Measurements from ENCODE around the gene COL23A1. TPM values are rescaled to one million over a fixed set of nuclear protein-coding genes. Genes with fewer than 3 reads are reported as not detected.
A peak's percentile ranks its signal among the peaks of the same experiment; 100 is the strongest.
"Not testable (repeated sequence)": the region's sequence is repeated elsewhere in the genome, so short reads cannot be mapped to it uniquely, and the experiment has no call there.

The COL23A1 gene
- total RNA-seq, 4 donors from 2014 or later = 2.5 to 3.4 (median 3.0) TPM

- intact Hi-C loops (cut with DNase I; ENCODE audit: low total_unique reads) = no loop called here
- H3K4me3 ChIP-seq (ENCODE audit: low read depth, poor library complexity, severe bottlenecking) = no peak overlapping the region
Observed at GRCh38 chr5:178202541-178202940, 387.7 kb downstream of the COL23A1 start.

GRCh38 chr5:178201927-178202235, 388.3 kb downstream of the COL23A1 start:
- no peak overlapping the region for H3K4me3 ChIP-seq (ENCODE audit: low read depth, poor library complexity, severe bottlenecking)
- 20 to 26% methylated on average over 2 of the region's 2 CpGs for WGBS, 2 donors
- no peak for TF ChIP-seq POLR2A (IDR thresholded peaks at IDR 0.05)
- TF ChIP-seq CTCF (IDR thresholded peaks at IDR 0.05) = no peak
- DNase-seq (ENCODE audit: low spot score in 2 of 2) = no peak
- intact Hi-C loops (cut with DNase I; ENCODE audit: low total_unique reads) = no loop called here

More at GRCh38 chr5:178202541-178202940, 387.7 kb downstream of the COL23A1 start:
- no peak for DNase-seq (ENCODE audit: low spot score in 2 of 2)
- WGBS, 2 donors = 95 to 96% methylated on average over 10 of the region's 10 CpGs
- TF ChIP-seq CTCF (IDR thresholded peaks at IDR 0.05) = no peak
- no peak for TF ChIP-seq POLR2A (IDR thresholded peaks at IDR 0.05)

- intact Hi-C loops (cut with DNase I; ENCODE audit: low total_unique reads) = no loop called here
- TF ChIP-seq POLR2A (IDR thresholded peaks at IDR 0.05) (no peak), CTCF (IDR thresholded peaks at IDR 0.05) (no peak)
- no peak overlapping the region for H3K4me3 ChIP-seq (ENCODE audit: low read depth, poor library complexity, severe bottlenecking)
- WGBS, 2 donors = 65 to 74% methylated on average over 14 of the region's 14 CpGs
- DNase-seq (ENCODE audit: low spot score in 2 of 2) = peak in 1 of 2 donors; percentile 58
Observed at GRCh38 chr5:178201221-178201926, 388.8 kb downstream of the COL23A1 start.

GRCh38 chr5:178199581-178200434, 390.4 kb downstream of the COL23A1 start:
- no peak for TF ChIP-seq CTCF (IDR thresholded peaks at IDR 0.05)
- TF ChIP-seq POLR2A (IDR thresholded peaks at IDR 0.05) = no peak
- WGBS, 2 donors = 58 to 61% methylated on average over 12 of the region's 12 CpGs
- intact Hi-C loops (cut with DNase I; ENCODE audit: low total_unique reads) = no loop called here
- no peak overlapping the region for H3K4me3 ChIP-seq (ENCODE audit: low read depth, poor library complexity, severe bottlenecking)
- peak in 1 of 2 donors; percentile 64 for DNase-seq (ENCODE audit: low spot score in 2 of 2)

- H3K4me3 ChIP-seq (ENCODE audit: low read depth, poor library complexity, severe bottlenecking) = no peak overlapping the region
- TF ChIP-seq POLR2A (IDR thresholded peaks at IDR 0.05) = no peak
- TF ChIP-seq CTCF (IDR thresholded peaks at IDR 0.05) = no peak
- WGBS, 2 donors = 81 to 85% methylated on average over 11 of the region's 11 CpGs
- DNase-seq (ENCODE audit: low spot score in 2 of 2) = peak in 1 of 2 donors; percentile 40
- intact Hi-C loops (cut with DNase I; ENCODE audit: low total_unique reads) = no loop called here
Observed at GRCh38 chr5:178198706-178199105, 391.5 kb downstream of the COL23A1 start.

GRCh38 chr5:178198151-178198550, 392.0 kb downstream of the COL23A1 start:
- WGBS, 2 donors = 87% methylated on average over 10 to 11 of the region's 11 CpGs
- peak in 1 of 2 donors; percentile 63 for DNase-seq (ENCODE audit: low spot score in 2 of 2)
- H3K4me3 ChIP-seq (ENCODE audit: low read depth, poor library complexity, severe bottlenecking); intact Hi-C loops (cut with DNase I; ENCODE audit: low total_unique reads): not testable (repeated sequence)

All from lower leg skin (tissue), 4 donors.